Caco-2 (cell line): Measurements from ENCODE around the gene CTSD. TPM values are rescaled to one million over a fixed set of nuclear protein-coding genes. Genes with fewer than 3 reads are reported as not detected.

Source experiments
- BruUV-seq: library from RNA; stranded (reverse); fragments of 400-500 nt; replicated peaks from 2 replicates; lab custom pipeline; 2021; lab: Mats Ljungman, UMichigan
- CTCF ChIA-PET: fragments of 300-600 bp; sonication (Branson Sonifier 250); formaldehyde crosslinking; loops from one replicate; lab custom pipeline; 2022; ENCODE audit warnings: antibody characterized with exemption; lab: Charles Lee
- POLR2A ChIA-PET: fragments of 300-600 bp; sonication (Branson Sonifier 250); formaldehyde crosslinking; loops from one replicate; lab custom pipeline; 2022; ENCODE audit warnings: antibody characterized with exemption; lab: Charles Lee
- DNase-seq, 2 experiments: peaks; one replicate each; pipeline versions ENCODE4 v3.0.0 to v3.0.0-alpha.2; 2020 to 2022
- H3K27me3 ChIP-seq: replicated peaks from 2 replicates; pipeline ENCODE4 v1.6.0; 2011; ENCODE audit warnings: low read length; ENCODE audit not compliant: control insufficient read depth, insufficient read depth
- H3K36me3 ChIP-seq: 2 replicates; pipeline ENCODE4 v1.5.1; 2011; ENCODE audit warnings: low read length; ENCODE audit not compliant: control insufficient read depth, insufficient read depth
- H3K4me1 ChIP-seq: fragments of 250-450 bp; sonication (Bioruptor Pico); 2 replicates; pipeline ENCODE4 v1.5.1; 2020; ENCODE audit warnings: mild to moderate bottlenecking
- H3K4me3 ChIP-seq: 2 replicates; pipeline ENCODE4 v1.5.1; 2011; ENCODE audit warnings: low read depth, mild to moderate bottlenecking, control low read depth, low read length
- H3K9me3 ChIP-seq: fragments of 250-450 bp; sonication (Bioruptor Pico); 2 replicates; pipeline ENCODE4 v1.5.1; 2020; ENCODE audit warnings: mild to moderate bottlenecking, moderate library complexity
- H3K27ac Mint-ChIP-seq: one replicate; pipeline ENCODE4 v1.8.0; 2022; ENCODE audit warnings: mixed read lengths; ENCODE audit not compliant: unreplicated experiment
- H3K27me3 Mint-ChIP-seq: one replicate; pipeline ENCODE4 v1.8.0; 2022; ENCODE audit warnings: mixed read lengths; ENCODE audit not compliant: insufficient read depth, unreplicated experiment
- H3K36me3 Mint-ChIP-seq: one replicate; pipeline ENCODE4 v1.8.0; 2022; ENCODE audit warnings: mild to moderate bottlenecking, mixed read lengths; ENCODE audit not compliant: insufficient read depth, unreplicated experiment
- H3K4me1 Mint-ChIP-seq: one replicate; pipeline ENCODE4 v1.8.0; 2022; ENCODE audit warnings: low read depth, mixed read lengths; ENCODE audit not compliant: unreplicated experiment
- H3K4me3 Mint-ChIP-seq: one replicate; pipeline ENCODE4 v1.8.0; 2022; ENCODE audit warnings: mild to moderate bottlenecking, moderate library complexity, mixed read lengths; ENCODE audit not compliant: unreplicated experiment
- H3K9me3 Mint-ChIP-seq: one replicate; pipeline ENCODE4 v1.8.0; 2022; ENCODE audit warnings: mixed read lengths; ENCODE audit not compliant: unreplicated experiment
- CTCF ChIP-seq, 2 experiments: fragments of 200-600 bp in 1 of 2; IDR thresholded peaks; 1 replicate in 1 of 2; 2 replicates in 1 of 2; pipeline versions ENCODE4 v1.5.1 to v1.8.0; 2011 to 2022; ENCODE audit warnings: antibody characterized with exemption in 1 of 2, control low read depth in 1 of 2, inconsistent platforms in 1 of 2, low read depth in 1 of 2, low read length in 1 of 2, mild to moderate bottlenecking in 1 of 2, moderate library complexity in 1 of 2; ENCODE audit not compliant: insufficient read depth in 1 of 2, severe bottlenecking in 1 of 2, unreplicated experiment in 1 of 2
- intact Hi-C: fragments of 100-400 bp; cut with micrococcal nuclease; formaldehyde crosslinking; loops from one replicate; pipeline ENCODE4 v1.10.0; 2022; ENCODE audit not compliant: unreplicated experiment
- total RNA-seq: library from RNA; stranded (reverse); gene quantifications from 2 replicates; pipeline ENCODE4 v1.2.3, GENCODE V29; 2022

The CTSD gene
- total RNA-seq, 1 experiment from 2014 or later, result 335 TPM

GRCh38 chr11:1777737-1778136, 14.0 kb upstream of the CTSD start:
- no peak overlapping the region for H3K4me3 Mint-ChIP-seq
- intact Hi-C loops, result no loop called here
- no peak overlapping the region for H3K27ac Mint-ChIP-seq

GRCh38 chr11:1776944-1777715, 13.4 kb upstream of the CTSD start:
- H3K27ac Mint-ChIP-seq, result no peak overlapping the region
- H3K36me3 Mint-ChIP-seq, result no peaks in the 10 kb centered on the region
- Histone ChIP-seq H3K27me3 (no peaks in the 10 kb centered on the region), H3K9me3 (no peaks in the 10 kb centered on the region), H3K4me1 (peaks cover 9% of the 10 kb centered on the region), H3K4me3 (no peak overlapping the region), H3K36me3 (no peaks in the 10 kb centered on the region)
- H3K4me3 Mint-ChIP-seq, result no peak overlapping the region
- POLR2A ChIA-PET, result interaction anchor here (0.6 kb wide), 1 partner anchor 375 kb away, joined by 4 read pairs; no protein-coding TSS in a partner anchor
- no peak for TF ChIP-seq CTCF (IDR thresholded peaks at IDR 0.05; ENCODE audit: insufficient read depth in 1 of 2, low read depth in 1 of 2, low read length in 1 of 2, severe bottlenecking in 1 of 2, unreplicated experiment in 1 of 2)
- DNase-seq, result no peak
- CTCF ChIA-PET, result interaction anchor here (0.6 kb wide), 1 partner anchor 123 kb away, joined by 3 read pairs; no protein-coding TSS in a partner anchor
- no TSS peak for BruUV-seq
- peaks cover 5% of the 10 kb centered on the region for H3K4me1 Mint-ChIP-seq
- no peaks in the 10 kb centered on the region for H3K9me3 Mint-ChIP-seq
- H3K27me3 Mint-ChIP-seq, result no peaks in the 10 kb centered on the region
- intact Hi-C loops, result no loop called here

More at GRCh38 chr11:1777737-1778136, 14.0 kb upstream of the CTSD start:
- no peak for DNase-seq
- Mint-ChIP-seq H3K36me3 (no peaks in the 10 kb centered on the region), H3K9me3 (no peaks in the 10 kb centered on the region), H3K27me3 (no peaks in the 10 kb centered on the region), H3K4me1 (no peaks in the 10 kb centered on the region)
- H3K9me3 ChIP-seq, result no peaks in the 10 kb centered on the region
- BruUV-seq, result no TSS peak
- no peaks in the 10 kb centered on the region for H3K27me3 ChIP-seq
- no peak for TF ChIP-seq CTCF (IDR thresholded peaks at IDR 0.05; ENCODE audit: insufficient read depth in 1 of 2, low read depth in 1 of 2, low read length in 1 of 2, severe bottlenecking in 1 of 2, unreplicated experiment in 1 of 2)
- H3K36me3 ChIP-seq, result no peaks in the 10 kb centered on the region
- H3K4me3 ChIP-seq, result no peak overlapping the region
- ChIA-PET CTCF (interaction anchor here (0.6 kb wide), 1 partner anchor 124 kb away, joined by 3 read pairs; no protein-coding TSS in a partner anchor), POLR2A (interaction anchor here (0.6 kb wide), 1 partner anchor 374 kb away, joined by 4 read pairs; no protein-coding TSS in a partner anchor)
- peaks cover 3% of the 10 kb centered on the region; the same call in 1 of the 2 replicates for H3K4me1 ChIP-seq

- H3K4me3 Mint-ChIP-seq, result no peak overlapping the region
- peaks cover 11% of the 10 kb centered on the region for H3K4me1 Mint-ChIP-seq
- no peak for DNase-seq
- no peaks in the 10 kb centered on the region for H3K9me3 ChIP-seq
- no peak overlapping the region for H3K4me3 ChIP-seq
- H3K27ac Mint-ChIP-seq, result no peak overlapping the region
- CTCF ChIA-PET, result no interaction called here
- peaks cover 11% of the 10 kb centered on the region for H3K4me1 ChIP-seq
- no peaks in the 10 kb centered on the region for H3K27me3 Mint-ChIP-seq
- H3K36me3 ChIP-seq, result no peaks in the 10 kb centered on the region
- BruUV-seq, result no TSS peak
- POLR2A ChIA-PET, result no interaction called here
- H3K9me3 Mint-ChIP-seq, result no peaks in the 10 kb centered on the region
- intact Hi-C loops, result no loop called here
- H3K36me3 Mint-ChIP-seq, result no peaks in the 10 kb centered on the region
- TF ChIP-seq CTCF (IDR thresholded peaks at IDR 0.05; ENCODE audit: insufficient read depth in 1 of 2, low read depth in 1 of 2, low read length in 1 of 2, severe bottlenecking in 1 of 2, unreplicated experiment in 1 of 2), result no peak
- no peaks in the 10 kb centered on the region for H3K27me3 ChIP-seq
Measured at GRCh38 chr11:1776331-1776851, 12.7 kb upstream of the CTSD start.
